NCI-H2227 (cell line): ENCODE data around the gene VGLL4.
"Not testable (repeated sequence)": the region's sequence is repeated elsewhere in the genome, so short reads cannot be mapped to it uniquely, and the experiment has no call there.

Experiments
- DNase-seq: peaks from one replicate; lab custom pipeline; 2025; ENCODE audit not compliant: unreplicated experiment; lab: John Stamatoyannopoulos, UW

Gene VGLL4

GRCh38 chr3:11588338-11588737 lies 55.4 kb downstream of the VGLL4 start:
- DNase-seq, result no peak

- no peak for DNase-seq
Observed at GRCh38 chr3:11587766-11588165, 55.9 kb downstream of the VGLL4 start.

GRCh38 chr3:11584570-11584969 lies 59.1 kb downstream of the VGLL4 start:
- DNase-seq, result no peak

GRCh38 chr3:11583638-11584046 lies 60.1 kb downstream of the VGLL4 start:
- no peak for DNase-seq

DNA sequence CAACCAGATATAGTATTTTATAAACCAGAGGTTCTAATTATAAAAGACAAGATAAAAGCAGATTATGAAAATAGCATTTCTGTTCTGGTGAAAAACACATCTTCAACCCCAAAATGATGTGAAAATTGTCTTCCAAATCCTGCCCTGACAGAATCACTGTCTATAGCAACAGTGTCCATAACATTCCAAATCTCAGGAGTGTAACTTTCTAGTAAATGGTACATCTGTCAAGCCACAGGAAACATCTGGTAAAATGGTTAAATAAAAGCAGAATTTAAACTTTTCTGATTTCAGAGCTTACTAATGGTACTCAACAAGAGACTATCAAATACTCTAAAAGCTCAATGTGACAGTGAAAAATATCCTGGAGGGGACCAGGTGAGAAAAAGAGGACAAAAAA lies 60.5 kb downstream of the VGLL4 start:
- DNase-seq, result no peak

- peak; percentile 52 for DNase-seq
Observed at GRCh38 chr3:11582191-11582968, 61.3 kb downstream of the VGLL4 start.

GRCh38 chr3:11581237-11582190 lies 62.2 kb downstream of the VGLL4 start:
- peak; percentile 55 for DNase-seq

DNA sequence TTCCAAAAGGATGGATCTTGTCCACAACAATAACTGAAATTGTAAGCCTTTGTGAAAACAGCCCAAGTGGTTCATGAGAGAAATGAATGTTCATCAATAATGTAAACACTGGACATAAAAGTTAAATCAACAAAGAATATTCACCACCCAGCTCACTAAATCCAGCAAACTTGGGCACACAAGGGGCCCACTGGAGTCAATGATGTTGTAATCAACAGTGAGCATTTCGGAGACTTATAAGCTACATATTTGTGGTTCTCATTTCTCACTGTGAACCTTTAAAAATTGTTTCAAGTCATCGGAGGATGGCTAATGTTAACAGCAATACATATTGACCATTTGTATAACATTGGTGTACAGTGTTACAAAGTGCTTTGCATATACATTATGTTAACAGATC lies 63.1 kb downstream of the VGLL4 start:
- no peak for DNase-seq

DNA sequence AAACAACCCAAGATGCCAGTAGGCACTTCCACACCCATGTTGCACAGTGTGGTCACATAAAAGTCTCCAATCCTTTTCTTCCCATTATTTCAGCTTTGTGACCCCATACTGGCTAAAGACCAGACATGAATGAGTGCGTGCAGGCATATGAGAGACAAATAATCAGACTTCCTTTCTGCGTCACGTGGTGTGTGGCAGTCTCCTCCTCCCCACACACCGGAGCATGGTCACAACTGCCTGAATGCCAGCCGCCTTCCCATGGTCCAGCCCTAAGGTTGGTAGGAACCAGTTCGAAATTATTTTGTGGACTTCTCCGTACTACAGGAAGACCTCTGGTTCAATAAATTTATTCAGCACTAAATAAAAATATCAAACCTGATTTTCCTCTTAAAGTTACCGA lies 65.5 kb downstream of the VGLL4 start:
- no peak for DNase-seq

DNA sequence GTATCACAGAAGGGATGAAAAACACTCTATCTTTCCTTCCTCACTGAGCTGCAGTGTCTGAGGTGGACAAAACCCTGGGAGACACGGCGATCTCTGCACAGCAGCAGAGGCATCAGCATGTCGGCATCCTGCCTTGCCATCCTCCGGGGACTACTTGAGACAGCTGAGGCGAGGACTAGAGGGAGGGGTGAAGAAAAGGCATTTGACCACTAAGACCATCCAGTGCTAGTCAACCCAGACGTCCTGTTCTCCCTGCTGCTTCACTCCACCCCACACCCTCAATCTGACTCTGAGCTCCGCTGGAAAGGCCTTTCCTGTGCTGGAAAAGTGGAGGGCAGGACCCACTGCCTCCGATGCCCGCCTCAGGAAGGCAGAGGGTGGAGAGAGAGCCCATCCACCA lies 67.3 kb downstream of the VGLL4 start:
- DNase-seq, result no peak

DNA sequence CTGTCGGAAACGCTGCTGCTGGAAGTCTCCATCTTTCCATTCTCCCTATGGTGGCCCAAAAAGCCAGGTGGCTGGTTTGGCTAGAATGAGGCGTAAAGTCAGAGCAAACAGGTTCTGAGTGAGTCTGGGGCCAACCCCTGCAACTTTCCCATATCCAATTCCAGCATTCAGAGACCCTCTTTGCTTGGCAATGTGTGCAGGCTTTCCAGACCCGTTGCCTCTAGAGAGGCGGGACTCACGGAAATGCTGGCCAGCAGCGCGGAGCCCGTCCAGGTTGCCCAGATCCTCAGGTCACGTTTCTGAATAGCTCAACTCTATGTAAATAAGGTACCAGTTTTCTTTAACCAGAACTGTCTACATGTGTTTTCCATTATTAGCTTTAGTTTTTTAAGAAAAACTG lies 68.0 kb downstream of the VGLL4 start:
- no peak for DNase-seq

GRCh38 chr3:11574981-11575669 lies 68.6 kb downstream of the VGLL4 start:
- DNase-seq, result no peak

DNA sequence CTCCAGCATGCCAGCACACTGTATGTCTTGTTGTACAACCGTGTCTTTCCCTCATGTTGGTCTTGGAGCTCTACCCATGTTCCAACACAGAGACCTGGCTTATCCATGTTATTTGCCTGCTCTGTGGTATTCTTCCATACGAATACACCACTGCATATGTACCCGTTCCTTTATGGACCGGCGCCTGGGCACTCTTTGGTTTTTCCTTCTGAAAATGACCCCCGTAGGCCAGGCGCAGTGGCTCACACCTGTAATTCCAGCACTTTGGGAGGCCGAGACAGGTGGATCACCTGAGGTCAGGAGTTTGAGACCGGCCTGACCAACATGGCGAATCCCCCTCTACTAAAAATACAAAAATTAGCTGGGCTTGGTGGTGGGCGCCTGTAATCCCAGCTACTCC lies 71.1 kb downstream of the VGLL4 start:
- DNase-seq, result not testable (repeated sequence)

DNA sequence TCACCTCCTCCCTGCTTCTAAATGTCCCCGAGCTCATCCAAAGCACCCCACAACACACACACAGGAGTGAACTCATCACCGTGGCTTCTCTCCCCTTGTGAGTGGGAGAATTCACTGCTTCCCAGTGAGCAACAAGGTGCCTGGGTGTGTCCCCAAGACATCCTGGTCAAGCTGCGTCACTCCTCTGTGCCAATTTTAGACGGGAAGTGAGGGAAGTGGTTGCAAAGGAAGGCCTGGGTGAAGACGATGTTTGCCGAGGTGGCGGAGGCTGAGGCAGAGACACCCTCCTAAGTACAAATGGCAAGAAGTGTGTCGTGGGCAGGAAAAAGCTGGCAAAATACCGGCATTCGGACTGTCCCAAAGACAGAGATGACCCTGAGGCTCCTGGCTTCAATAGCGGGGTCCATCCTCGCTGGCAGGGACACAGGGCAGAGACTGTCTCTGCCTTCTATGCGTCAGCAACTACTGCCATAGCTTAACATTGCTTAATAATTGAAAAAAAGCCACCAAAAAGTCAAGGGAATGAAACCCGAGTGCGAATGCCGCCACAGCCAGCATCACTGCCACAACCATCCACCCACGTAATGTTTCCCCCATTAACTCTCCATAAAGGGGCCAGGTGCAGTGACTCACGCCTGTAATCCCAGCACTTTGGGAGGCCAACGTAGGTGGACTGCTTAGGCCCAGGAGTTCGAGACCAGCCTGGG lies 72.8 kb downstream of the VGLL4 start:
- DNase-seq, result no peak

GRCh38 chr3:11570251-11570650 lies 73.5 kb downstream of the VGLL4 start:
- DNase-seq, result no peak

- DNase-seq, result no peak
Observed at GRCh38 chr3:11569156-11569741, 74.5 kb downstream of the VGLL4 start.

- peak; percentile 18 for DNase-seq
Observed at GRCh38 chr3:11568503-11569155, 75.1 kb downstream of the VGLL4 start.

GRCh38 chr3:11567516-11568467 lies 75.9 kb downstream of the VGLL4 start:
- DNase-seq, result no peak

- DNase-seq, result no peak
Observed at GRCh38 chr3:11566916-11567315, 76.8 kb downstream of the VGLL4 start.
